Posterior cingulate gyrus (tissue), 11 donors: ENCODE measurements around the gene IER2.
"Not testable (repeated sequence)": the region's sequence is repeated elsewhere in the genome, so short reads cannot be mapped to it uniquely, and the experiment has no call there.

ENCODE experiments used
- DNase-seq, 10 donors: peaks; one replicate each; pipeline versions ENCODE4 v3.0.0 to v3.0.0-alpha.2; 2020 to 2021; ENCODE audit warnings: mixed read lengths in 3 of 10
- intact Hi-C: fragments of 100-400 bp; cut with DNase I; formaldehyde crosslinking; loops from one replicate; pipeline ENCODE4 v1.15.1; 2023

Gene IER2

DNA sequence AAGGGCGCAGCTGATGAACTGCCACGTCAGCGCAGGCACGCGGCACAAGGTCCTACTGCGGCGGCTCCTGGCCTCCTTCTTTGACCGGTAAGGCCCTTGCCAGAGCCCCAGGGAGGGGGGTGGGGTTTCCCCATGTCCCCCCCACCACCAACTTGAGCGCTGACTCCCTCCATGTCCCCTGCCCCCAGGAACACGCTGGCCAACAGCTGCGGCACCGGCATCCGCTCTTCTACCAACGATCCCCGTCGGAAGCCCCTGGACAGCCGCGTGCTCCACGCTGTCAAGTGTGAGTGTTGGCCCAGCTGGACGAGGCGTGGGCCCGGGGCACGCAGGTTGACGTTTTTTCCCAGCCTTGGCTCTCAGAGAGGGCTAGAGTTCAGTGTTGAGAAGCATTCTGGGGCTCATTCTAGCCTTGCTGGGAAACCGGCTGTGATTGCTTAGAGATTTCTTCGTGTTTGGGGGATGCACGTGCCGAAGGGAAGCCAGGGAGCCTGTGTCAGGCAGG lies 12.9 kb upstream of the IER2 start:
- no peak for DNase-seq
- intact Hi-C loops: no loop called here

GRCh38 chr19:13138171-13138915 lies 11.9 kb upstream of the IER2 start:
- intact Hi-C loops: no loop called here
- no peak for DNase-seq

- DNase-seq: peak in 1 of 10 donors; percentile 72
- intact Hi-C loops: no loop called here
These were observed 11.4 kb upstream of the IER2 start for GRCh38 chr19:13138916-13139198.

DNA sequence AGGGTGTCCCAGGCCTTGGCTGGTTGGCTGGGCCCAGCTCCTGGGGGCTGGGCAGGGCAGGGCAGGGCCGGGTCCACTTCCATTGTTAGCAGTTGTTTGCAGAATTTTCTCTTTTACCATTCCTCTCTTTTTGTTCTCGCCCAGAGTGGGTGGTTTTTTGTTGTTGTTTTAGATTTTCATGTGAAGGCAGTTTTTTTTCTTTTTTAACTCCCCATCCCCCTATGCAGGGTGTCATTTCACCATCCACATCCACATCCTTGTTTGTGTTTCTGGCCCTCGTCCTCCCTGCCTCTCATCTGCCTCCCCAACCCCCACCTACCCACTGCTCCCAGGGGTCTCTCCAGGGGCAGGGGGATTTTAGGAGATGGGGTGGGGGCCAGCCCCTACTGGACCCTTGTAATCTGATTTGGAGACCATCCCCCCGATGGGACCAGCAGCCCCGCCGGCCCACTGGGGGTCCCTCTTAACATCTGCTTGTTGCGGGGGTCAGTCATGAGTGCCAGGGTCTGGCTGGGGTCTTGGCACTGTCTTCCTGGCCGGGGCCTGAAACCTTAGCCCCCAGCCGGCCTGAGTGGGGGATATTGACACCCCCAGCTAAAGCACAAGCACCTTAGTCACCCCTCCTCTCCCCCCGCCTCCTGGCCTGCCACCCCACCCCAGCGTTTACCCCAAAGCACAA lies 10.4 kb upstream of the IER2 start:
- intact Hi-C loops: no loop called here

DNA sequence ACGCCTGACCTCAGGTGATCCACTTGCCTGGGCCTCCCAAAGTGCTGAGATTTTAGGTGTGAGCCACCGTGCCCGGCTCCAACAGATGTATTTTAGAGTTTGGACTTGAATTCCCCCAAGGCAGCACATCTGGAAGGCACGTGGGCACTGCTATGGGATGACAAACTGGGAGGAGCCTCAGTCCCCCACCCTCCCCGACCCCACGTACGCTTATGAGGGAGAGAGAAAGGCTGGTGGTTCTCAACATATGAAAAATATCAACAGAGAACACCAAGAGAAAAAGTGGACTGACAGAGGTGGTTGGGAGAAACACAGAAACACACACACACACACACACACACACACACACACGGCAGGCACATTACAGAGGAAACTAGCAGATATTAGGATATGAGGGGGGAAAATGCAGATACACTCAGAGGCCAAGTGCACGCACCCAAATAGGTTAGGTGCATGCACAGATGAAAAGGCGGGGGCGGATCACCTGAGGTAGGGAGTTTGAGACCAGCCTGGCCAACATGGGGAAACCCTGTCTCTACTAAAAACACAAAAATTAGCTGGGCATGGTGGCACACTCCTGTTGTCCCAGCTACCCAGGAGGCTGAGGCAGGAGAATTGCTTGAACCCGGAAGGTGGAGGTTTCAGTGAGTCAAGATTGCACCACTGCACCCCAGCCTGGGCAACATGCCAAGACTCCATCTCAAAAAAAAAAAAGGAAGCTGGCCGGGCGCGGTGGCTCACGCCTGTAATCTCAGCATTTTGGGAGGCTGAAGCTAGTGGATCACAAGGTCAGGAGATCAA lies 3.2 kb upstream of the IER2 start:
- intact Hi-C loops: no loop called here
- DNase-seq: no peak

More for the DNA sequence above, 10.4 kb upstream of the IER2 start:
- peak in 1 of 10 donors; percentile 62 for DNase-seq

DNA sequence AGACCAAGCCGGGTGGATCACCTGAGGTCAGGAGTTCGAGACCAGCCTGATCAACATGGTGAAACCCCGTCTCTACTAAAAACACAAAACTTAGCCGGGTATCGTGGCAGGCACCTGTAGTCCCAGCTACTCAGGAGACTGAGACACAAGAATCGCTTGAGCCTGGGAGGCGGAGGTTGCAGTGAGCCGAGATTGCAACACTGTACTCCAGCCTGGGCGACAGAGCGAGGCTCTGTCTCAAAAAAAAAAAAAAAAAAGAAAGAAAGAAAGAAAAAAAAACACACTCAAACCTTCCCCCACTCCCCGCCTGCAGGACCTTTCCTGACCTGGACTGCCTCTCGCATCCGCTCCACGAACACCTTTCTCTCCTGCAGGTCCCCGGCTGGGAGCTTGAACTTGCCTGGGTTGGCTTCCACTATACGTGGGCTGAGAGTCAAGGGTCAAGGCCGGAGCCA lies 1.0 kb upstream of the IER2 start:
- peak in 2 of 10 donors; percentile 64 to 83 for DNase-seq
- intact Hi-C loops: not testable (repeated sequence)

GRCh38 chr19:13149628-13150186 lies 504 bp upstream of the IER2 start:
- DNase-seq: peak in 4 of 10 donors; percentile 29 to 89 (median 70)

GRCh38 chr19:13150931-13151604 lies 857 bp downstream of the IER2 start:
- DNase-seq: no peak
- intact Hi-C loops: loop anchor here (1.0 kb wide), 1 partner anchor 33 kb away; the partner anchor contains the start of gene NACC1

More at GRCh38 chr19:13149628-13150186, 504 bp upstream of the IER2 start:
- intact Hi-C loops: loop anchor here (1.0 kb wide), 1 partner anchor 31 kb away; the partner anchor contains the start of gene NACC1

GRCh38 chr19:13151605-13152355 lies 1.6 kb downstream of the IER2 start:
- DNase-seq: peak; percentile 96 to 100 (median 98)
- intact Hi-C loops: no loop called here

- intact Hi-C loops: no loop called here
- peak in 1 of 10 donors; percentile 28 for DNase-seq
These were observed 2.3 kb downstream of the IER2 start for GRCh38 chr19:13152356-13152973.

GRCh38 chr19:13152974-13153568 lies 2.9 kb downstream of the IER2 start:
- intact Hi-C loops: loop anchor here (1.0 kb wide), 1 partner anchor 109 kb away; no protein-coding TSS in a partner anchor
- DNase-seq: peak; percentile 93 to 99 (median 97)

GRCh38 chr19:13153569-13154240 lies 3.5 kb downstream of the IER2 start:
- intact Hi-C loops: loop anchor here (1.0 kb wide), 1 partner anchor 109 kb away; no protein-coding TSS in a partner anchor
- DNase-seq: no peak

GRCh38 chr19:13154241-13154778 lies 4.1 kb downstream of the IER2 start:
- intact Hi-C loops: no loop called here
- DNase-seq: peak in 4 of 10 donors; percentile 36 to 91 (median 54)

GRCh38 chr19:13154911-13155471 lies 4.8 kb downstream of the IER2 start:
- intact Hi-C loops: no loop called here
- no peak for DNase-seq

DNA sequence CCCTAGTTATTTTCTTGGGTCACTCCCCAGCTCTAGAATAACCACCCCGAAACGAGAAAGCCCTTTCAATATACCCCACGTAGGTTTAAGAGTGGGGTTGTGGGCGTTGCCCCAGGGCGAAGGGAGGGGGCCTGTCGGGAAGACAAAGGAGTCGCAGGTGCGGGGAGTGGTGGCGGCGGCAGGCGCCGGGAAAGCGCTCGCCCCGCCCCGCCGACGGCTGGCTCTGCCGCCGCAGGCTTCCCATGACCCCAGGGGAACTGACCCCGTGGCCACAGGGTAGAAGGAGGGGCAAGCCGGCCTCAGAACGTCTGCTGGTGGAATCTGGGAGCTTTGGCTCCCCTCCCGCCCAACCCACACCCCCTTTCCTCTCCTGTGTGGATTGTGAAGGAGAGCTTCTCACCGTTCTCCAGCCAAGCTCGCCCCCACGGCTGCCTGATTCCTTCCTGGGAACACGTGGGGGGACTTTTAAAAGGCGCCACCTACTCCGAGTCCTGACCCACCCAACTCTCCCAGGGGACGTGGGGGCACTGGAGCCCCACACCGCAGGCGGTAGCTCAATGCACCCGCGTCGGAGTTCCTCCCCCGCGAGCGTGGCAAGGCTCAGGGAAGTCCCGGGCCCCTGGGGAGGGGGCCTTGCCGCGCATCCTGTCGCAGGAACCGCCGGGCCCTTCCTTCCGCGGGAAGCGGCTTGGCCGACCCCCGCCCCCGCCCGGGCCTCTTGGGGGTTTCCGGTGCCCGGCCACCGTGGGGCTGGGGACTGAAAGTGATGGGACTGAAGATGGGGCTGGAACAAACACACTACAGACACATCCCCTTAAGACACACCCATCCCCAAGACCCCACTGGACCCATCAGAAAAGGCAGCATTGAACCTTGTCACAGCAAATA lies 5.5 kb downstream of the IER2 start:
- intact Hi-C loops: no loop called here

DNA sequence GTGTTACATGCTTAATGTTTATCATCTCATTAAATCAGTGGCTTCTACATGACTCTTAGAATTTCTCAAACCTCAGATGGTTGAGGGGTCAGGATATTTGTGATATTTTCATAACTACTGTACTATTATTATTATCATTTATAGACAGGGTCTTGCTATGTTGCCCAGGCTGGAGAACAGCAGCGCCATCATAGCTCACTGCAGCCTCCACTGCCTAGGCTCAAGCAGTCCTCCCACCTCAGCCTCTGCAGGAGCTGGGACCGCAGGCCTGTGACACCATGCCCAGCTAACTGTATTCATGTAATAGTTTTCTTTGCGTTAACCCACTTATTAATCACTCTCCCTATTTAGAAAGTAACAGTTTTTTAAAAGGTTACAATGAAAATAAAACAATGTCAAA lies 9.5 kb downstream of the IER2 start:
- no peak for DNase-seq
- intact Hi-C loops: no loop called here

More for the DNA sequence above, 5.5 kb downstream of the IER2 start:
- DNase-seq: peak in 3 of 10 donors; percentile 65 to 89 (median 86)
